ENCODE measurements around the gene H2AZ2.
"Not testable (repeated sequence)": the region's sequence is repeated elsewhere in the genome, so short reads cannot be mapped to it uniquely, and the experiment has no call there.

H2AZ2 gene

DNA sequence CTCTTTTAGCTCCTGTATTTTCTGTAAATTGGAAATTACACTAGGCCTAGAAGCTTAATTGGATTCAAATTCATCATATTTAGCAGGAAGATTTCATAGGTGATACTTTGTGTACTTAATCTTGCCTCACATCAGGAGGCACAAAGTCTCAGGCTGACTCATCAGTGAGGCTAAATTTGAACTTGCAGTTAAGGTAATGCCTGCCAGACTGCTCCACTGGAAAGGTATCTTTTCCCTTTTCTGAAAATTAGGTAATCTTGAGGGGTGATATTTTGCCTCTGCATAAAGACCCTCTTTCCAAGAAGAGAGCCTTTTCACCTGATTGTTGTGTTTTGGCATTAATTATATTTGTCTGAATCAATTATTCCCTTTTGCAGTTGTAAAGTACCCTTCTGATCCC lies 36.8 kb downstream of the H2AZ2 start:
- DNase-seq: no peak

DNA sequence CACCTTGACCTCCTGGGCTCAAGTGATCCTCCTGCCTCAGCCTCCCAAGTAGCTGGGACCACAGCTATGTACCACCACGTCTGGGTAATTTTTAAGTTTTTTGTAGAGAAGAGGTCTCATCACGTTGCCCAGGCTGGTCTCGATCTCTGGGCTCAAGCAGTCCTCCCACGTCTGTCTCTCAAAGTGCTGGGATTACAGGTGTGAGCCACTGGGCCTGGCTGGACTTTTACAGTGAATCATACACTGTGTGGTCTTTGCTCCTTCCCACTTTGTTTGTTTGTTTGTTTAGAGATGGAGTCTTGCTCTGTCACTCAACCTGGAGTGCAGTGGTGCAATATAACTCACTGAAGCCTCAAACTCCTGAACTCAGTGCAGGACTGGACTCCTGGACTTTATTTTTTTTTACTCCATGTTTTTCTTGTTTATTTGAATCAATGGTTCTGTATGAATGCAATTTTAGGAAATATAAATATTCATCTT lies 38.9 kb downstream of the H2AZ2 start:
- no peak for DNase-seq

DNA sequence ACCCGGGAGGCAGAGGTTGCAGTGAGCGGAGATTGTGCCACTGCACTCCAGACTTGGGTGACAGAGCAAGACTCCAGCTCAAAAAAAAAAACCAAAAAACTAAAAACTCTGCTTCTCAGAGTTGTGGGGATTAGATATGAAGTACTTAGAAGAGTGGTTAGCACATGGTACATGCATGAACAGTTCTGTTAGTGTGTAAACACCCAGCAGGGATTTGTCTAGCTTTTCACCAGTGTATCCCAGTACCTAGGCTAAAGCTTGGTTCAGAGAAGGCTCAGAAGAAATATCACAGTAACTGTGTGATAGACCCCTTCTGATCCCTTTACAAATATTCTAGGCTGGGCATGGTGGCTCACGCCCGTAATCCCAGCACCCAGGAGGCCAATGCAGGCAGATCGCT lies 41.9 kb downstream of the H2AZ2 start:
- DNase-seq: no peak

DNA sequence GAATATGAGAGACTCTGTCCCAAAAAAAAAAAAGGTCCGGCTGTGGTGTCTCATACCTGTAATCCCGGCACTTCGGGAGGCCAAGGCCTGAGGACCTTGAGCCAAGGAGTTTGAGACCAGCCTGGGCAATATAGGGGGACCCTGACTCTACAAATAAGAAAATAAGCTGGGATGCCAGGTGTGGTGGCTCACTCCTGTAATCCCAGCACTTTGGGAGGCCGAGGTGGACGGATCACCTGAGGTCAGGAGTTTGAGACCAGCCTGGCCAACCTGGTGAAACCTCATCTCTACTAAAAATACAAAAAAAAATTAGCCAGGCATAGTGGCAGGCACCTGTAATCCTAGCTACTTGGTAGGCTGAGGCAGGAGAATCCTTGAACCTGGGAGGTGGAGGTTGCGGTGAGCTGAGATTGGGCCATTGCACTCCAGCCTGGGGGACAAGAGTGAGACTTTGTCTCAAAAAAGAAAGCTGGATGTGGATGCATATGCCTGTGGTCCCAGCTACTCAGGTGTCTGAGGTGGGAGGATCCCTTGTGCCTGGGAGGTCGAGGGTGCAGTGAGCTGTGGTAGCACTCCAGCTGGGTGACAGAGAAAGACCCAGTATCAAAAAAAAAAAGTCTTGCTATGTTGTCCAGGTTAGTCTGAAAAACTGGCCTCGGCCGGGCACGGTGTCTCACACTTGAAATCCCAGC lies 43.9 kb downstream of the H2AZ2 start:
- DNase-seq: not testable (repeated sequence)

DNA sequence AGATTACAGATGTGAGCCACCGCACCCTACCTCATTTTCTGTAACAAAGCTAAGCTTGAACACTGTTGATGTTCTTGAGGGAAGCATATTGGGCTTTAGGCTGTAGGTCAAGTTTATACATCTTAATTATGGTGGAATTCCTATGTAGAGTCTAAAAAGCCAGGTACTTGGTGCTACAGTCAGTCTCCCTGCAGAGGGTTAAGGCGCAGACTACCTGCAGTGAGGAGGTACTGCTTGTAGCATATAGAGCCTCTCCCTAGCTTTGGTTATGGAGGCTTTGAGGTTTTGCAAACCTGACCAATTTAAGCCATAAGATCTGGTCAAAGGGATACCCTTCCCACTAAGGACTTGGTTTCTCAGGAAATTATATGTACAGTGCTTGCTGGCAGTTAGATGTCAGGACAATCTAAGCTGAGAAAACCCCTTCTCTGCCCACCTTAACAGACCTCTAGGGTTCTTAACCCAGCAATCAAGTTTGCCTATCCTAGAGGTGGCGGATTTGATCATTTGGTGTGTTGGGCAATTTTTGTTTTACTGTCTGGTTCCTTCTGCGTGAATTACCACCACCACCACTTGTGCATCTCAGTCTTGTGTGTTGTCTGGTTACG lies 45.4 kb downstream of the H2AZ2 start:
- no peak for DNase-seq

DNA sequence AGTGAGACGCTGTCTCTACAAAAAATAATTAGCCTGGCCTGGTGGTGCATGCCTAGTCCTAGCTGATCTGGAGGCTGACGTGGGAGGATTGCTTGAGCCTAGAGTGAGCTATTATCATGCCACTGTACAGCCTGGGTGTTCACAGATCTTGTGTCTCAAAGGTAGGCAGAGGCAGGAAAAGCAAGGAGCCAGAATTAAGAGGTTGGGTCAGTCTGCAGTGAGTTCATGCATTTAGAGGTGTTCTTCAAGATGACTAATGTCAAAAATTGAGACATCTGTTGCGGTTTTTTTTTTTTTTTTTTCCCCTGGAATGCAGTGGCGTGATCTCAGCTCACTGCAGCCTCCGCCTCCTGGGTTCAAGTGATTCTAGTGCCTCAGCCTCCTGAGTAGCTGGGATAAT lies 46.0 kb downstream of the H2AZ2 start:
- no peak for DNase-seq

DNA sequence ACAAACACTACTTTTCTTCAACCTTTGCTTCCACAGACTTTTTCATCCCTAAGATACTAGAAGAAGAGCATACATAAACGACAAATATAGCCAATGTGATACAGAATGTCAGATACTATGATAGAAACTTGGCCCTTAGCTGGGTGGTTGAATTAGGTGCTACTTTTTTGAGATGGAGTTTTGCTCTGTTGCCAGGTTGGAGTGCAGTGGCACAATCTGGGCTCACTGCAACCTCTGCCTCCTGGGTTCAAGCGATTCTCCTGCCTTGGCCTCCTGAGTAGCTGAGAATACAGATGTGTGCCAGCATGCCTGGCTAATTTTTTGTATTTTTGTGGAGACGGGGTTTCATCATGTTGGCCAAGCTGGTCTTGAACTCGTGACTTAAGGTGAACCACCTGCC lies 47.9 kb downstream of the H2AZ2 start:
- no peak for DNase-seq

DNA sequence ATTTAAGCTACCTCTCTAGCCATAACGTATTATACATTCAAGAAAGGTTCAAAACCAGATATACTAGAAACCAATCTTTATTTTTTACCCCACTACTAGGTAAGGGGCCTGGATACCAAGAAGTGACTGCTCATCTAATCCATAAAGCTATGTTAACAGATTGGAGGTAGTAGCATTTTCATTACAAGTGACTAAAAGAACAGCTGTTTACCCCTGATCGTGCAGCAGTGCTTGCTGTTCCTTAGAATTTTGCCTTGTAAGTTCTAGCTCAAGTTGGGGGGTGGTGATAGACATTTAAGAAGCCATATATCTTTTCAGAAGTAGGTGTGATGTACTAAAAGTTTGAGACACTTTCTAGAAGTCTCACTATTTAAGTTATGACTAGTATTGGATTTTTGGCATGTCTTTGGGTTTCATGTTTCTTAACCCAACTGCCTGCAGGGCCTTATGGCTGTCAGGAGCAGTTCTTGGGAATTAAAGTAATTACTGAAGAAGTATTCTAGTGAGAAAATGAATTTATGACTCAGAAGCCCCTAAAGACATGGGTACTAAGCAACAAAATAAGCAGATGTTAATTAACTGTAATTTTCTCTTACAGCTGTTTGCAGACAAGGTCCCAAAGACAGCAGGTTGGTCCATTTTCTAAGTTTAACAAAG lies 49.1 kb downstream of the H2AZ2 start:
- DNase-seq: no peak

DNA sequence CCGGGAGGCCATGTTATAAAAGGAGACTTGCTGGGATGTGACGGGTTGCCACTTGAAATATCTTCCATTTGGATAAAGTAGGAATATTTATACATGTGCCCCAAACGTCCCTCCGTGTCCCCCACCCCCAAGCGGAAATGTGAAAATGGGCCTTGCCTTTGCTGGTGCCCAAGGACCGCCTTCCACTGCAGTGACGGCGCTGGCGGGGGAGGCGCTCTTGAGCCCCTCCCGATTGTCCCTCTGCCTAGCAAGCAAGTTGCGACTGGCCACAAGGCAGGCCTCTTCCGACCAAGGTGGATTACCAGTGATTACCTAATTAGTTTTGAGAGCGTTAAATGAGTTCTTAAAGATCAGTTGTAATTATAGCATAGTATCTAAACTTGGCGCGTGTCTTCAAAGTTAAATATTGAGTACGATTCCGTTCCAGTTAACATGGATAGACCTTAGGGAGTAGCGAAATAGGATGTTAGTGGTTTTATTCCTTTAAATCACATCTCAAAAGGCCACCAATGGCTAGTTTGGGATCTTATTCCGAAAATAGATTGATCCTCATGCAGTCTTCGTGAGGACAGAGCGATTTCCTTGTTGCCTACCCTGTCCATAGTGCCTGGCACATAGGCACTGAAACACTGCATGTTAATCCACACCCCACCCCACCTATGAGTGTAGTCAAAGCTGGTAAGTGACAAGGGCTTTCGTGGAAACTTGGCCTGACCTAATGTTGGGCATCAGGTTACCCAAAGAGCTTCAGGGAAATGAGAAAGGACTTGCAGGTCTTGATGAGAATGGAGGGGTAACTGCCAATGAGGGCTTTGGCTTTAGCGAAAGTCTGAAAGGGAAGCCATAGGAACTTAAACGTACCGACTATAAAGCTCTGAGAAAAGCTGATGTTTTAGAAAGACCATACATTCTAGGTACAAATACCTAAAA lies 50.3 kb downstream of the H2AZ2 start:
- DNase-seq: peak; percentile 88 to 90

DNA sequence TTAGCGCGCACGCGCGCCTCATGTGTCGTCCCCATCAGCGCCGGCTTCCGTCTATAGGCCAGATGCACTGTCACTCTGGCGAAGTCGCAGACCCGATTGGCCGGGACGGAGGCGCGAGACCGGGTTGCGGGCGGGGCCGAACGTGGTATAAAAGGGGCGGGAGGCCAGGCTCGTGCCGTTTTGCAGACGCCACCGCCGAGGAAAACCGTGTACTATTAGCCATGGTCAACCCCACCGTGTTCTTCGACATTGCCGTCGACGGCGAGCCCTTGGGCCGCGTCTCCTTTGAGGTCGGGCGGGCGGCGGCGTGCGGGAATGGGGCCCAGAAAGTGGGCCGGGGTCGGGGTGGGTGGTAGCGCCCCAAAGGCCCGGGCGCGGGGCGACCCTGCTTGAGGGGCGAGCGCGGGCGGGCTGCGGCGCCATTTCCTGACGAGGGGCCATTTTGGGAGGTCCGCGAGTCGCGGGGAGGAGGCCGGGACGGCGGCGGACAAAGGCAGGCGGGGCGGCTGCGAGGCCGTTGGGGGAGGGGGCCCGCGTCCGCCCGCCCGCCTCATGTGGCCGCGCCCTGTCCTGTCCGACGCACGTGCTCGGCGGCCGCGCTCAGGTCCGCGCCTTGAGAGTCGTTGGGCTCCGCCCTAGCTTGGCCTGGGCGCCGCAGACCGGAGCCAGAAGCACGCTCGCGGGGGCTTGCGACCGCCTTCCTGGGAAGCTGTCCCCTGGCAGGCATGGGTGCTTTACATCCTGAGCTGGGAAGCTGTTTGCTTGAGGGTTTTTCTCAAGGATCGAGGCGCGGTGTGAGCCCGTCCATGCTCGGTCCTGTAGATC lies 51.2 kb downstream of the H2AZ2 start, which contains the start of gene PPIA:
PPIA (plus strand) TSS at position 178 of the 825 bp plus-strand sequence; CDS start at position 222, 44 bp downstream.
- peak; percentile 97 for DNase-seq

DNA sequence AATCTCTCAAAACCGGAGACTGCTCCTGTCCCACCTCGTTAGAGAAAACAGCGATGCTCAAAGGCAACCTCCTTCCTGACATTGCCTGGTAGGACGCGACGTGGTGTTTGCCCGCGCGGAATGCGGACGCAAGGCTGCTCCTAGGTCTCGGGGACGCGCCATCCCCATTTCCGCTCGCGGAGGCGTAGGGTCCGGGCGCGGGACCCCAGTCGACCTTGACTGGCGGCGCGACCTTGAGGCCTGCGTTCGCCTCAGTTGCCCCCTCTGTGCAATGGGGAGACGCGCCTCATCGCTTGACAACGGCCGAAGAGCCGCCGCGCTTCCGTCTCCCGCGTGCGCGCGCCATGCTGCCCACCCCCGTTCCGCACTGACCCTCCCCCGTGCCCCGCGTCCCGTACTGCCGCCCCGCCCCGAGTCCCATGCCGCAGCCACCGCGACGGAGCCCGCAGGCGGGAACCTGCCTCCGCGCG lies 51.8 kb downstream of the H2AZ2 start:
- DNase-seq: peak; percentile 65 to 69

DNA sequence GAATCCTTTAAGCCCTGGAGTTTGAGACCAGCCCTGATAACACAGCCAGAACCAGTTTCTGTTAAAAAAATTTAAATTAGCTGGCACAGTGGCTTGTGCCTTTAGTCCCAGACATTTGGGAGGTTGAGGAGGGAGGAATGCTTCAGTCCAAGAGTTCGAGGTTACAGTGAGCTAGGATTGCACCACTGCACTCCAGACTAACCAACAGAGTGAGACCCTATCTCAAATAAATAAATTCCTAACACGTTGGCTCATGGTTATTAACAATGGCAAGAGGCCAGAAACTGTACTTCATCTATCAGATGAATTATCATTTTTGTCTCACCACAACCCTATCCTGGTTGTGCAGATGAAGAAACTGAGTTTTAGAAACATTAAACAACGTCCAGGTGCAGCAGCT lies 53.6 kb downstream of the H2AZ2 start:
- no peak for DNase-seq

DNA sequence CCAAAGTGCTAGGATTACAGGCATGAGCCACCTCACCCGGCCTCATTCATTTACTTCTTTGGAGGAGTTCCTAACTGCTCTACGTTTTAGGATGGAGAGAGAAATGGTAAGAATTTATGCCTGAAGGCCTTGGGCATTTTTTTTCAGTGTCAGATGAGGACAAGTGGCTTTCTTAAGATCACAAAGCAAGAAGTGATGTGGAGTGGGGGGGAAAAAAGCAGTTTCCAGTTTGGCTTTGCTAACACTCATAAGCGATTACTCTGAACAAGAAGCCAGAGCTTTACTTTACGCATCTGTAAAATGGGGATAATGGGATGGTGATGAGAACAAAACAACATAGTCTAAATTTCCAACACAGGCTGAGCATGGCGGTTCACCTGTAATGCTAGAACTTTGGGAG lies 54.0 kb downstream of the H2AZ2 start:
- DNase-seq: no peak

DNA sequence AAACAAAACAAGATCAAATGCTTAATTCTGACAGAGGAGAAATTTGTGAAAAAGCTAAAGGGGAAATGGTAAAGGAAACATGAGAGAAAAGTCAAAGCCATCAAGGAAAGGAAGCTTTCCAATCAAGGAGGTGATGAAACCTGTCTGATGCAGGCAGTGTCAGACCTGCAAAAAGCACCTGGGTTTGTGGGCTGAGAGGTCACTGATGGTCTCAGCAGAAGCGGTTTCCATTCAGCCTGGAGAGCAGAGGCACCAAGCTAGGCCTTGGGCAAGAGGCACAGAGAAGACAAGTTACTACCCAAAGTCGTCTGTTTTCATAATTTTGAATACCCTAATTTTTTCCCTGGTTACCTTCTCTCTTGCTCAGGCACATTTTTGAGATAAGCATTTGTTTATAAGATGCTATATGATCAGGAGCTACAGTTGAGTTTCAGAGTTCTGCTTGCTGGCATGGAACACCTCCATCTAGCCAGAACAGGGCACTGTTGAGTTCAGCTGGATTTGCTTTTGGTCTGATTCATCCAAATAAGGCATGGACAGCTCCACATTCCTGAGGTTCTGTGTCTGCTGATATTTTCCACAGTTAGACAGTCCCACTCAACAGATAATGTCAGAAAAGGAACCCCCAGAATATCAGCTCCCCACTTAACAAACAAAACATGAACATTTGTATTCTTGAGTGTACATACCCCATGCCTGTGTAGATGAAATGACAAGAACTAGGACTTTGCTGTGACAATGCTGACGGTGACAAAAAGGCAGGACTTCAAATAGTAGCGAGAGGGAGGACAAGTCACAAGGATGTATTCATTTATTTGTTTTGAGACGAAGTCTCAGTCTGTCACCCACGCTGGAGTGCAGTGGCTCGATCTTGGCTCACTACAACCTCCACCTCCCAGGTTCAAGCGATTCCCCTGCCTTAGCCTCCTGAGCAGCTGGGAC lies 56.3 kb downstream of the H2AZ2 start:
- peak in 1 of 2 experiments; percentile 33 for DNase-seq

DNA sequence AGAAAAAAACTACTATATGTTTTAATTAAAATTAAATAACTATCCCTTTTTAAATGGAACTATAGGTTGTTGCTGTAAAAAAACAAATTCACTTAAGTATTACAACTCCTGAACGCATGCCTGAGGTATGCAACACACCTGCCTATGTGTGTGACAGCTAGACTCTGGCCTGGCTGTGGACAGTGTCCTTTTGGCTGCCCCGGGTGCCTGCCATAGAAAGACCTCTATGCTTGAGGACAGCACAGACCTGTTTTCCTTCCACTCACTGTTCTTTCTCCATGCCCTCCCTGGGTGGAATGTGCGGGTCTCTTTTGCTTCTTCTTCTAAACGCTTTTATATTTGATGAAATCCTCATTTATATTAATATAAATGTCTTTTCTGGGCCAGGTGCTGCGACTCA lies 57.9 kb downstream of the H2AZ2 start:
- no peak for DNase-seq

DNA sequence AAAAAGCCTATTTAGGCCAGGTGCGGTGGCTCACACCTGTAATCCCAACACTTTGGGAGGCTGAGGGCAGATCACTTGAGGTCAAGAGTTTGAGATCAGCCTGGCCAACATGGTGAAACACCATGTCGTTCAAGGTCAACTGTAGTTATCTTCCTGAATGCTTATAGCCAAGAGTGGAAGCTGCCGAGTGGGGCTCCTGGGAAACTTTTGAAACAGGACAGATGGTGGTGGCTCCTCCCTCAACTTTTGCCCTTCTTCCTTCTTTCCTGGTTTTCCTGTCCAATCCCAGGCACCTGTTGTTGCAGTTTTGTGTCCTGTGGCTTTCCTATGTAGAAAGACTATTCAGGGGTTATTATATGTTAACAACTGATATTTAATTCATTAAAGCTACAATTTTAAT lies 60.1 kb downstream of the H2AZ2 start:
- no peak for DNase-seq

DNA sequence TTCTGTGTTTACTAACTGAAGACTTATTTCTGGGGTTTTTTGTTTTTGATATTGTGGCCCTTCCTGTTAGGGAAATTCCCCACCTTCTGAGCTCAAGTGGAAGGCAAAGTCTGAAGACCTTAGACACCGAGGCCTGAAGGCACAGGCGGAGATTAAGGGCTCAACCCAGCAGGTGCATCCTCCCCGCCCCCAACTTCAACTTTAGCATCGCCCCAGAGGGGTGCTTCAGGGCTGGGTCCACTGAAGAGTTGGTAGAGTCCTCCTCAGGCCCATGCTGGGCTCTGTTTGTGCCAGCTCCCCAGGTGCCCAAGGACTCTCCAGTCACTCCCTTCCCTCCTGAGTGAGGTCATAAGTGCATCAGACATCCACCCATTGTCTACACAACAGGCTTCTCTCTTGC lies 60.8 kb downstream of the H2AZ2 start:
- no peak for DNase-seq

DNA sequence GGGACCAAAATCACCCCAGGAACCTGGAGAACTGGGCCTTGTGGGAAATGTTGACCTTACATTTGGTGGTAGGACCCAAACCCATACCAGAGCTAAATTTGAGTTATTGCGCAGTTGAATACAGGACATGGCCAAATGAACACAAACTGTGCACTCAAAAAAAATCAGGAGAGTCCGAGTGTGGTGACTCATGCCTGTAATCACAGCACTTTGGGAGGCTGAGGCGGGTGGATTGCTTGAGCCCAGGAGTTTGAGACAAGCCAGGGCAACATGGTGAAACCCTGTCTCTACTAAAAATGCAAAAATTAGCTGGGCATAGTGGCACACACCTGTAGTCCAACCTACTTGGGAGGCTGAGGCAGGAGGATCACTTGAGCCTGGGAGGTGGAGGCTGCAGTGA lies 62.7 kb downstream of the H2AZ2 start:
- not testable (repeated sequence) for DNase-seq

DNA sequence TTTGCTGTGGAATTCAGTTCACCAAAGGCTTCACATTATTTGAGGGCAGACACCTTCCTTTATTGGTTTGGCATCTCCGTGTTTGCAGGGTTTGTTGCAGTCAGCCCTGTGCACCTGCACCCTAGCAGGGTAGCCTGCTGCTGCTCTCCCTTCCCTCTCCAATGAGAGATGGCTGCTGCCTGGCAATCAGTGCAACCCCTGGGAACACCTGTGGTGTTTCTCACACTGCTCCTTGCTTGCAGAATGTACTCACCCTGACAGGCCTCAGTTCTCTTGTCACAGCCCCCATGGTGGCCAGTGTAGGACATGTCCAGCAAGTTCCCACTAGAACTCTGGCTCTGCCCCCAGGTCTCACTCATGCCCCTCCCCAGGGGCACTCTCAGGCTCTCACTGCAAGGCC lies 63.5 kb downstream of the H2AZ2 start:
- no peak for DNase-seq

DNA sequence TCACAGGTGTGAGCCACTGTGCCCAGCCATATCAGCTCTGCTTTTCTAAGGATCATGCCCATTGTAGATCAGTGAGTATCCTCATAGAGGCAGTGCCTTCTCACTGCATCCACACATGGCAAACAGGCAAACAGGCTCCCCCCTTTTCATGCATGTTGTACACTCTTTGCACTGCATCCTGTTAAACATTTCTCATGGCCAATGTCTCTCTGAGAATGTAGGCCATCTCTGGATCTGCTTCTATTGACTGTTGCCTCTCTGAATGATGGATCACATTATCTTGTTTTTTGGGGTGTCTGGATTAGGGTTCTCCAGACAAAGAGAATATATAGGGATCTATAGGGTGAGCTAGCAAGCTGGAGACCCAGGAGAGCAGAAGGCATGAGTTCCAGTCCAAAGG lies 64.5 kb downstream of the H2AZ2 start:
- no peak for DNase-seq

DNA sequence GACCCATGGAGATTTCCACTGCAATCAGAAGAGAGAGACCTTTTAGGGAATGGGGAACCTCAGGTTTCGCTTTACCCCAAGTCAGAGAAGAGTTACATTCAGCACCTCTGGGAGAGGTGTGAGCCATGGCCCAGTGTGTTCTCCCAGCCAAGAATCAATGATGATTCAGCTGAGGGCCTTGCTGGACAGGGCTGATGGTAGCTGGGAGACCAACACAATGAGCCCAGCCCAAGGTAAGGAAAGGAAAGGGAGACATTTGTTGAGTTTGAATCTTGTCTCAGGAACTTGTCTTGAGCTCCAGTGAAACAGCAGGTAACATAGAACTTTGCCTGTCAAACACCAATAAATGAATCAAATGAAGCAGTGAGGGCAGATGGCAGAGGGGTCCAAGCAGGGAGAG lies 65.4 kb downstream of the H2AZ2 start:
- no peak for DNase-seq
